Loucy (cell line): ENCODE data around the gene OPHN1.

Experiments used
- H2AFZ ChIP-seq: fragments of 200-600 bp; sonication (generic); 2 replicates; pipeline ENCODE4 v1.6.0; 2016; ENCODE audit warnings: antibody characterized with exemption, mild to moderate bottlenecking, low read length, moderate library complexity
- H3F3A ChIP-seq: fragments of 200-600 bp; 2 replicates; pipeline ENCODE4 v1.6.0; 2016; ENCODE audit warnings: antibody characterized with exemption, low read depth, mild to moderate bottlenecking
- H3K27me3 ChIP-seq: fragments of 200-600 bp; sonication (generic); 2 replicates; pipeline ENCODE4 v1.6.1; 2014; ENCODE audit warnings: low read length, mild to moderate bottlenecking; ENCODE audit not compliant: insufficient read depth, poor library complexity, severe bottlenecking
- H3K36me3 ChIP-seq: fragments of 200-600 bp; sonication (generic); 2 replicates; pipeline ENCODE4 v1.6.1; 2016; ENCODE audit warnings: low read length; ENCODE audit not compliant: insufficient read depth
- H3K4me1 ChIP-seq: fragments of 200-600 bp; sonication (generic); 2 replicates; pipeline ENCODE4 v1.5.1; 2014; ENCODE audit warnings: low read length, mild to moderate bottlenecking; ENCODE audit not compliant: insufficient read depth, poor library complexity, severe bottlenecking
- H3K4me2 ChIP-seq: fragments of 200-600 bp; sonication (generic); 2 replicates; pipeline ENCODE4 v1.6.0; 2014; ENCODE audit warnings: antibody characterized with exemption, low read length, low read depth, mild to moderate bottlenecking; ENCODE audit not compliant: poor library complexity, severe bottlenecking
- H3K4me3 ChIP-seq: fragments of 200-600 bp; sonication (generic); 2 replicates; pipeline ENCODE4 v1.5.1; 2014; ENCODE audit warnings: low read length, mild to moderate bottlenecking, mixed read lengths; ENCODE audit not compliant: poor library complexity, severe bottlenecking
- H3K79me2 ChIP-seq: fragments of 200-600 bp; sonication (generic); 2 replicates; pipeline ENCODE4 v1.6.1; 2014; ENCODE audit warnings: low read length; ENCODE audit not compliant: insufficient read depth
- H3K9ac ChIP-seq: fragments of 200-600 bp; sonication (generic); 2 replicates; pipeline ENCODE4 v1.6.0; 2014; ENCODE audit warnings: mild to moderate bottlenecking, low read depth, low read length, moderate library complexity; ENCODE audit not compliant: poor library complexity, severe bottlenecking
- H3K9me2 ChIP-seq: fragments of 200-600 bp; sonication (generic); replicated peaks from 2 replicates; pipeline ENCODE4 v1.6.1; 2016; ENCODE audit warnings: low read depth, low read length, mixed read lengths
- H3K9me3 ChIP-seq: fragments of 200-600 bp; sonication (generic); 2 replicates; pipeline ENCODE4 v1.6.1; 2014; ENCODE audit warnings: mild to moderate bottlenecking, antibody characterized with exemption, low read length, low read depth; ENCODE audit not compliant: insufficient read depth
- H4K20me1 ChIP-seq: fragments of 200-600 bp; sonication (generic); 2 replicates; pipeline ENCODE4 v1.6.0; 2014; ENCODE audit warnings: antibody characterized with exemption, low read length, mild to moderate bottlenecking; ENCODE audit not compliant: insufficient read depth, poor library complexity, severe bottlenecking
- EZH2phosphoT487 ChIP-seq: fragments of 200-600 bp; IDR thresholded peaks from 2 replicates; pipeline ENCODE4 v1.6.1; 2018; ENCODE audit warnings: antibody characterized with exemption, mild to moderate bottlenecking, moderate library complexity, borderline replicate concordance
- TF ChIP-seq, protein P1 (sequence below): fragments of 200-600 bp; sonication (generic); conservative IDR thresholded peaks from 2 replicates; pipeline ENCODE4 v1.5.1; 2014; ENCODE audit warnings: mild to moderate bottlenecking, antibody characterized with exemption, low read length

The OPHN1 gene

DNA sequence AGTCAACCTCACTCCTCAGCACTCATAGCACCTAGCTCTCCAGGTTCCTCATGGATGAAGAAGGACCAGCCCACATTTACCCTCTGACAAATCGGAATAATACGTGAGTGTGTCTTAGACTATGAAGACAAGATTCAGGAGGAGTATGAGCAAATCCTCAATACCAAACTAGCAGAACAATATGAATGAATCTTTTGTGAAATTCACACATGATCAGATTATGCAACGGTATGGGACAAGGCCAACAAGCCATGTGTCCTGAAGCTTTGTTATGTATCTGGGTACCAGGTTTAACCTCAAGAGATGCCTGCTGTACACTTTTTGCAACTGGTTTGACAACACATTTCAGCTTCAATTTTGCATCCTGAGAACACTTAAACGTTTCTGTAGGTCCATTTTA lies 300.1 kb downstream of the OPHN1 start:
- no peaks in the 10 kb centered on the region for H3K9me3 ChIP-seq
- no peak overlapping the region for H2AFZ ChIP-seq
- H3K4me2 ChIP-seq: no peak overlapping the region
- H4K20me1 ChIP-seq: no peaks in the 10 kb centered on the region
- no peaks in the 10 kb centered on the region for H3K79me2 ChIP-seq
- H3K36me3 ChIP-seq: no peaks in the 10 kb centered on the region
- no peaks in the 10 kb centered on the region for H3F3A ChIP-seq
- no peaks in the 10 kb centered on the region for H3K4me1 ChIP-seq
- H3K4me3 ChIP-seq: no peak overlapping the region
- no peak overlapping the region for H3K9ac ChIP-seq
- TF ChIP-seq, protein P1, sequence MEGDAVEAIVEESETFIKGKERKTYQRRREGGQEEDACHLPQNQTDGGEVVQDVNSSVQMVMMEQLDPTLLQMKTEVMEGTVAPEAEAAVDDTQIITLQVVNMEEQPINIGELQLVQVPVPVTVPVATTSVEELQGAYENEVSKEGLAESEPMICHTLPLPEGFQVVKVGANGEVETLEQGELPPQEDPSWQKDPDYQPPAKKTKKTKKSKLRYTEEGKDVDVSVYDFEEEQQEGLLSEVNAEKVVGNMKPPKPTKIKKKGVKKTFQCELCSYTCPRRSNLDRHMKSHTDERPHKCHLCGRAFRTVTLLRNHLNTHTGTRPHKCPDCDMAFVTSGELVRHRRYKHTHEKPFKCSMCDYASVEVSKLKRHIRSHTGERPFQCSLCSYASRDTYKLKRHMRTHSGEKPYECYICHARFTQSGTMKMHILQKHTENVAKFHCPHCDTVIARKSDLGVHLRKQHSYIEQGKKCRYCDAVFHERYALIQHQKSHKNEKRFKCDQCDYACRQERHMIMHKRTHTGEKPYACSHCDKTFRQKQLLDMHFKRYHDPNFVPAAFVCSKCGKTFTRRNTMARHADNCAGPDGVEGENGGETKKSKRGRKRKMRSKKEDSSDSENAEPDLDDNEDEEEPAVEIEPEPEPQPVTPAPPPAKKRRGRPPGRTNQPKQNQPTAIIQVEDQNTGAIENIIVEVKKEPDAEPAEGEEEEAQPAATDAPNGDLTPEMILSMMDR: no peak
- no peak for TF ChIP-seq EZH2phosphoT487
- H3K9me2 ChIP-seq: no peaks in the 10 kb centered on the region
- H3K27me3 ChIP-seq: no peaks in the 10 kb centered on the region

DNA sequence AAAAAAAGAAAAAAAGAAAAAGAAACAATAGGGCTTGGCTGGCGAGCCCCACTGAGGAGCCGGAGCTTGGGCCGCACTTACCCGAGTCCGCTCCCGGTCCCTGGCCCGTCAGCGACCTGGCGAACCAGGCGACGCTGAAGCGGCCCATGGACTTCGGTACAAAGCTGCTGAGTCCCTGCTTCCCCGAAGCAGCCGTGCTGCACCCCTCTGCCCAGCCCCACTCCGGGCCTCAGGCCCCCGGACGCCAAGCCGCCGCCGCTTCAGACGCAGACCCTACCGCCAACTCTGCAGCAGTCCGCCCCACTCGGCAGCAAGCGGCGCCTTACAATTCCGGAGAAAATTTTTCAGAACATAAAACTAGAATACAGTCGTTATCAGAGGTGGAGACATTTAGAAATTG lies 300.5 kb downstream of the OPHN1 start:
- no peaks in the 10 kb centered on the region for H3K9me2 ChIP-seq
- TF ChIP-seq, protein P1: no peak
- no peak for TF ChIP-seq EZH2phosphoT487
- H3K4me2 ChIP-seq: no peak overlapping the region

DNA sequence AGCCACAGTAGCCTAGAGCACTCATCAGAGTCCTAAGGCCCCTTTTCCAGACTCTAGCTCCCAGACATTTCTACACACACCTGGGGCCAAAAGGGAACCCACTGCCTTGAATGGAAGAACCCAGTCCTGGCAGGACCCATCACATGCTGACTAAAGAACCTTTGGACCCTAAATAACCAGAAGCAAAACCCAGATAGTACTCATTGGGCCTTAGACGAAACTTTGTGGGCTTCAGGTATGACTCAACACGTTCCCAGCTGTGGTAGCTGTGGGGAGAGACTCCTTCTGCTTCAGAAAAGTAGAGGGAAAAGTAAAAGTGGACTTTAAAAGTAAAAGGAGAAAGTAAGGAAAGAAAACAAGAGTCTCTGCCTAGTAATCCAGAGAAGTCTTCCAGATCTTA lies 311.5 kb downstream of the OPHN1 start:
- TF ChIP-seq, protein P1: no peak
- TF ChIP-seq EZH2phosphoT487: no peak

More for the DNA sequence above, 300.5 kb downstream of the OPHN1 start:
- Histone ChIP-seq H3K79me2 (no peaks in the 10 kb centered on the region), H3K9me3 (no peaks in the 10 kb centered on the region), H3K4me3 (no peak overlapping the region), H3K27me3 (no peaks in the 10 kb centered on the region), H3K4me1 (no peaks in the 10 kb centered on the region), H3F3A (no peaks in the 10 kb centered on the region), H3K9ac (no peak overlapping the region), H2AFZ (no peak overlapping the region), H3K36me3 (no peaks in the 10 kb centered on the region), H4K20me1 (no peaks in the 10 kb centered on the region)

More for the DNA sequence above, 311.5 kb downstream of the OPHN1 start:
- no peaks in the 10 kb centered on the region for H3K27me3 ChIP-seq
- H3F3A ChIP-seq: no peaks in the 10 kb centered on the region
- H3K4me3 ChIP-seq: no peak overlapping the region
- H3K4me1 ChIP-seq: no peaks in the 10 kb centered on the region
- H2AFZ ChIP-seq: no peak overlapping the region
- no peaks in the 10 kb centered on the region for H4K20me1 ChIP-seq
- no peaks in the 10 kb centered on the region for H3K79me2 ChIP-seq
- no peak overlapping the region for H3K4me2 ChIP-seq
- no peaks in the 10 kb centered on the region for H3K36me3 ChIP-seq
- no peaks in the 10 kb centered on the region for H3K9me3 ChIP-seq
- no peak overlapping the region for H3K9ac ChIP-seq
- no peaks in the 10 kb centered on the region for H3K9me2 ChIP-seq
